MM.1S (cell line): Measurements from ENCODE around the gene RASSF4.

Source experiments
- DNase-seq: peaks from one replicate; pipeline ENCODE4 v3.0.0-alpha.2; 2015
- H2AFZ ChIP-seq: fragments of 300-600 bp; sonication (generic); 2 replicates; pipeline ENCODE4 v1.6.0; 2016; ENCODE audit warnings: antibody characterized with exemption, low read length
- H3F3A ChIP-seq: fragments of 300-600 bp; sonication (generic); 2 replicates; pipeline ENCODE4 v1.6.1; 2016; ENCODE audit warnings: mild to moderate bottlenecking, antibody characterized with exemption, low read length, moderate library complexity, mixed read lengths; ENCODE audit not compliant: insufficient read depth
- H3K27ac ChIP-seq: fragments of 300-600 bp; sonication (generic); 2 replicates; pipeline ENCODE4 v1.5.1; 2016; ENCODE audit warnings: mild to moderate bottlenecking, low read length
- H3K27me3 ChIP-seq: fragments of 300-600 bp; sonication (generic); replicated peaks from 2 replicates; pipeline ENCODE4 v1.6.0; 2016; ENCODE audit warnings: low read length; ENCODE audit not compliant: insufficient read depth
- H3K36me3 ChIP-seq: fragments of 300-600 bp; sonication (generic); replicated peaks from 2 replicates; pipeline ENCODE4 v1.6.1; 2016; ENCODE audit warnings: mild to moderate bottlenecking, low read length, mixed read lengths; ENCODE audit not compliant: insufficient read depth
- H3K4me1 ChIP-seq: fragments of 300-600 bp; sonication (generic); 2 replicates; pipeline ENCODE4 v1.6.1; 2016; ENCODE audit warnings: low read length, mixed read lengths
- H3K4me2 ChIP-seq: fragments of 300-600 bp; sonication (generic); 2 replicates; pipeline ENCODE4 v1.6.0; 2016; ENCODE audit warnings: low read depth, low read length
- H3K4me3 ChIP-seq: fragments of 300-600 bp; sonication (generic); 2 replicates; pipeline ENCODE4 v1.5.1; 2016; ENCODE audit warnings: low read length, mixed read lengths
- H3K79me2 ChIP-seq: fragments of 300-600 bp; sonication (generic); 2 replicates; pipeline ENCODE4 v1.6.1; 2016; ENCODE audit warnings: mixed run types, low read length, mixed read lengths
- H3K9ac ChIP-seq: fragments of 300-600 bp; sonication (generic); 2 replicates; pipeline ENCODE4 v1.6.1; 2016; ENCODE audit warnings: low read length, mixed read lengths
- H3K9me2 ChIP-seq: fragments of 300-600 bp; sonication (generic); replicated peaks from 2 replicates; pipeline ENCODE4 v1.6.1; 2016; ENCODE audit warnings: mild to moderate bottlenecking, low read length, mixed read lengths; ENCODE audit not compliant: insufficient read depth
- H3K9me3 ChIP-seq: fragments of 300-600 bp; sonication (generic); replicated peaks from 2 replicates; pipeline ENCODE4 v1.6.1; 2016; ENCODE audit warnings: mild to moderate bottlenecking, low read length, mixed read lengths; ENCODE audit not compliant: insufficient read depth
- H4K20me1 ChIP-seq: fragments of 300-600 bp; sonication (generic); 2 replicates; pipeline ENCODE4 v1.6.1; 2016; ENCODE audit warnings: mild to moderate bottlenecking, low read length, moderate library complexity, mixed read lengths; ENCODE audit not compliant: insufficient read depth
- CTCF ChIP-seq: fragments of 300-600 bp; sonication (generic); IDR thresholded peaks from 2 replicates; pipeline ENCODE4 v1.5.1; 2016; ENCODE audit warnings: antibody characterized with exemption, low read length, mixed read lengths
- EZH2 ChIP-seq: fragments of 300-600 bp; sonication (generic); optimal IDR thresholded peaks from 2 replicates; pipeline ENCODE3; 2017; ENCODE audit warnings: low read depth, mild to moderate bottlenecking, antibody characterized with exemption, low read length, mixed read lengths
- EZH2phosphoT487 ChIP-seq: fragments of 300-600 bp; sonication (generic); IDR thresholded peaks from 2 replicates; pipeline ENCODE4 v1.6.1; 2018; ENCODE audit warnings: antibody characterized with exemption, low read length

Gene RASSF4

GRCh38 chr10:44977287-44978212 is 17.9 kb downstream of the RASSF4 start:
- Histone ChIP-seq H3K9me3 (no peaks in the 10 kb centered on the region), H3K4me1 (peaks cover 63% of the 10 kb centered on the region), H3K36me3 (peaks cover 3% of the 10 kb centered on the region; the same call in 1 of the 2 replicates), H4K20me1 (no peaks in the 10 kb centered on the region), H3K27me3 (no peaks in the 10 kb centered on the region), H3K79me2 (peaks cover 64% of the 10 kb centered on the region), H3F3A (peaks cover 25% of the 10 kb centered on the region), H3K9me2 (no peaks in the 10 kb centered on the region), H3K27ac (peak overlapping the region; percentile 51; the same call in 1 of the 2 replicates), H3K4me3 (peak overlapping the region; percentile 59), H3K9ac (peak overlapping the region; percentile 56), H2AFZ (no peak overlapping the region), H3K4me2 (peak overlapping the region; percentile 79)
- DNase-seq: no peak
- TF ChIP-seq EZH2phosphoT487 (no peak), EZH2 (no peak), CTCF (no peak)

- H3K79me2 ChIP-seq: peaks cover 61% of the 10 kb centered on the region
- no peak overlapping the region for H2AFZ ChIP-seq
- peak overlapping the region; percentile 56 for H3K9ac ChIP-seq
- peak overlapping the region; percentile 59 for H3K4me3 ChIP-seq
- no peak for DNase-seq
- peaks cover 56% of the 10 kb centered on the region for H3K4me1 ChIP-seq
- H3K36me3 ChIP-seq: 0 out of 2 replicates have a peak, but pooled peaks cover 4% of the 10 kb centered on the region
- no peaks in the 10 kb centered on the region for H3K9me2 ChIP-seq
- TF ChIP-seq CTCF (no peak), EZH2 (no peak), EZH2phosphoT487 (no peak)
- H3F3A ChIP-seq: peaks cover 18% of the 10 kb centered on the region
- H3K27ac ChIP-seq: peak overlapping the region; percentile 51; the same call in 1 of the 2 replicates
- no peaks in the 10 kb centered on the region for H3K9me3 ChIP-seq
- H4K20me1 ChIP-seq: no peaks in the 10 kb centered on the region
- H3K27me3 ChIP-seq: no peaks in the 10 kb centered on the region
- peak overlapping the region; percentile 79 for H3K4me2 ChIP-seq
Observed at GRCh38 chr10:44978213-44978569, 18.6 kb downstream of the RASSF4 start.

GRCh38 chr10:44978570-44979280 is 19.1 kb downstream of the RASSF4 start, which contains the start of gene DEPP1:
Gene DEPP1 (minus strand): TSS chr10:44978809. CDS start chr10:44978030, 779 bp downstream.
- H3K4me2 ChIP-seq: peak within 1 kb of the TSS; percentile 79
- no peak within 1 kb of the TSS for H2AFZ ChIP-seq
- no peaks in the 10 kb centered on the region for H3K9me2 ChIP-seq
- peak within 1 kb of the TSS; percentile 55; the same call in 1 of the 2 replicates for H3K27ac ChIP-seq
- H3K4me1 ChIP-seq: peaks cover 51% of the 10 kb centered on the region
- peaks cover 64% of the 10 kb centered on the region for H3K79me2 ChIP-seq
- H3K9me3 ChIP-seq: no peaks in the 10 kb centered on the region
- peak; percentile 87 for DNase-seq
- no peaks in the 10 kb centered on the region for H3K27me3 ChIP-seq
- no peaks in the 10 kb centered on the region for H4K20me1 ChIP-seq
- peaks cover 14% of the 10 kb centered on the region for H3F3A ChIP-seq
- no peak for TF ChIP-seq EZH2phosphoT487
- no peak for TF ChIP-seq EZH2
- TF ChIP-seq CTCF: no peak
- 0 out of 2 replicates have a peak, but pooled peaks cover 4% of the 10 kb centered on the region for H3K36me3 ChIP-seq
- peak within 1 kb of the TSS; percentile 59 for H3K4me3 ChIP-seq
- peak within 1 kb of the TSS; percentile 56 for H3K9ac ChIP-seq
